Loucy (cell line): ENCODE results near the gene NDUFV3.
"Not testable (repeated sequence)": the region's sequence is repeated elsewhere in the genome, so short reads cannot be mapped to it uniquely, and the experiment has no call there.

Experiments
- H2AFZ ChIP-seq: fragments of 200-600 bp; sonication (generic); 2 replicates; pipeline ENCODE4 v1.6.0; 2016; ENCODE audit warnings: antibody characterized with exemption, mild to moderate bottlenecking, low read length, moderate library complexity
- H3F3A ChIP-seq: fragments of 200-600 bp; 2 replicates; pipeline ENCODE4 v1.6.0; 2016; ENCODE audit warnings: antibody characterized with exemption, low read depth, mild to moderate bottlenecking
- H3K27me3 ChIP-seq: fragments of 200-600 bp; sonication (generic); 2 replicates; pipeline ENCODE4 v1.6.1; 2014; ENCODE audit warnings: low read length, mild to moderate bottlenecking; ENCODE audit not compliant: insufficient read depth, poor library complexity, severe bottlenecking
- H3K36me3 ChIP-seq: fragments of 200-600 bp; sonication (generic); 2 replicates; pipeline ENCODE4 v1.6.1; 2016; ENCODE audit warnings: low read length; ENCODE audit not compliant: insufficient read depth
- H3K4me1 ChIP-seq: fragments of 200-600 bp; sonication (generic); 2 replicates; pipeline ENCODE4 v1.5.1; 2014; ENCODE audit warnings: low read length, mild to moderate bottlenecking; ENCODE audit not compliant: insufficient read depth, poor library complexity, severe bottlenecking
- H3K4me2 ChIP-seq: fragments of 200-600 bp; sonication (generic); 2 replicates; pipeline ENCODE4 v1.6.0; 2014; ENCODE audit warnings: antibody characterized with exemption, low read length, low read depth, mild to moderate bottlenecking; ENCODE audit not compliant: poor library complexity, severe bottlenecking
- H3K4me3 ChIP-seq: fragments of 200-600 bp; sonication (generic); 2 replicates; pipeline ENCODE4 v1.5.1; 2014; ENCODE audit warnings: low read length, mild to moderate bottlenecking, mixed read lengths; ENCODE audit not compliant: poor library complexity, severe bottlenecking
- H3K79me2 ChIP-seq: fragments of 200-600 bp; sonication (generic); 2 replicates; pipeline ENCODE4 v1.6.1; 2014; ENCODE audit warnings: low read length; ENCODE audit not compliant: insufficient read depth
- H3K9ac ChIP-seq: fragments of 200-600 bp; sonication (generic); 2 replicates; pipeline ENCODE4 v1.6.0; 2014; ENCODE audit warnings: mild to moderate bottlenecking, low read depth, low read length, moderate library complexity; ENCODE audit not compliant: poor library complexity, severe bottlenecking
- H3K9me2 ChIP-seq: fragments of 200-600 bp; sonication (generic); replicated peaks from 2 replicates; pipeline ENCODE4 v1.6.1; 2016; ENCODE audit warnings: low read depth, low read length, mixed read lengths
- H3K9me3 ChIP-seq: fragments of 200-600 bp; sonication (generic); 2 replicates; pipeline ENCODE4 v1.6.1; 2014; ENCODE audit warnings: mild to moderate bottlenecking, antibody characterized with exemption, low read length, low read depth; ENCODE audit not compliant: insufficient read depth
- H4K20me1 ChIP-seq: fragments of 200-600 bp; sonication (generic); 2 replicates; pipeline ENCODE4 v1.6.0; 2014; ENCODE audit warnings: antibody characterized with exemption, low read length, mild to moderate bottlenecking; ENCODE audit not compliant: insufficient read depth, poor library complexity, severe bottlenecking
- CTCF ChIP-seq: fragments of 200-600 bp; sonication (generic); conservative IDR thresholded peaks from 2 replicates; pipeline ENCODE4 v1.5.1; 2014; ENCODE audit warnings: mild to moderate bottlenecking, antibody characterized with exemption, low read length
- EZH2phosphoT487 ChIP-seq: fragments of 200-600 bp; IDR thresholded peaks from 2 replicates; pipeline ENCODE4 v1.6.1; 2018; ENCODE audit warnings: antibody characterized with exemption, mild to moderate bottlenecking, moderate library complexity, borderline replicate concordance

Gene NDUFV3

GRCh38 chr21:42923553-42924432, 30.7 kb downstream of the NDUFV3 start:
- Histone ChIP-seq H3K79me2 (no peaks in the 10 kb centered on the region; the same call in 1 of the 2 replicates), H3K4me1 (peaks cover 23% of the 10 kb centered on the region), H3K36me3 (no peaks in the 10 kb centered on the region), H3K4me2 (peak overlapping the region; percentile 72), H3K9me2 (no peaks in the 10 kb centered on the region), H3K27me3 (no peaks in the 10 kb centered on the region), H4K20me1 (no peaks in the 10 kb centered on the region), H3K9ac (peak overlapping the region; percentile 72), H2AFZ (peak overlapping the region; percentile 66), H3K4me3 (peak overlapping the region; percentile 64), H3K9me3 (no peaks in the 10 kb centered on the region), H3F3A (no peaks in the 10 kb centered on the region)
- TF ChIP-seq CTCF (peak; percentile 85), EZH2phosphoT487 (no peak)

- peak overlapping the region; percentile 64 for H3K4me3 ChIP-seq
- peak overlapping the region; percentile 72 for H3K4me2 ChIP-seq
These were observed 31.3 kb downstream of the NDUFV3 start for GRCh38 chr21:42924433-42924751.

GRCh38 chr21:42925114-42925926, 32.2 kb downstream of the NDUFV3 start, which contains the start of gene ERVH48-1:
Gene ERVH48-1, minus strand, starts transcription at chr21:42925630. Its CDS starts 6,624 bp downstream, at chr21:42919006.
- H2AFZ ChIP-seq = peak within 1 kb of the TSS; percentile 47; the same call in 1 of the 2 replicates

More at GRCh38 chr21:42924433-42924751, 31.3 kb downstream of the NDUFV3 start:
- H3K9ac ChIP-seq = peak overlapping the region; percentile 72
- H2AFZ ChIP-seq = peak overlapping the region; percentile 47
- no peaks in the 10 kb centered on the region for H3K27me3 ChIP-seq
- no peaks in the 10 kb centered on the region for H3K36me3 ChIP-seq
- H3F3A ChIP-seq = no peaks in the 10 kb centered on the region
- TF ChIP-seq CTCF (no peak), EZH2phosphoT487 (no peak)
- H3K79me2 ChIP-seq = no peaks in the 10 kb centered on the region; the same call in 1 of the 2 replicates
- no peaks in the 10 kb centered on the region for H3K9me3 ChIP-seq
- no peaks in the 10 kb centered on the region for H3K9me2 ChIP-seq
- H3K4me1 ChIP-seq = peaks cover 23% of the 10 kb centered on the region
- no peaks in the 10 kb centered on the region for H4K20me1 ChIP-seq

GRCh38 chr21:42927474-42928200, 34.5 kb downstream of the NDUFV3 start:
- H3K9ac ChIP-seq, H3K9me2 ChIP-seq, H3K4me3 ChIP-seq, H3F3A ChIP-seq, H4K20me1 ChIP-seq, H3K4me2 ChIP-seq, H2AFZ ChIP-seq, H3K36me3 ChIP-seq, H3K9me3 ChIP-seq, H3K27me3 ChIP-seq, H3K79me2 ChIP-seq: not testable (repeated sequence)
- peaks cover 23% of the 10 kb centered on the region for H3K4me1 ChIP-seq

More at GRCh38 chr21:42925114-42925926, 32.2 kb downstream of the NDUFV3 start, which contains the start of gene ERVH48-1:
- no peaks in the 10 kb centered on the region for H3F3A ChIP-seq
- H3K36me3 ChIP-seq = no peaks in the 10 kb centered on the region
- peak within 1 kb of the TSS; percentile 72 for H3K9ac ChIP-seq
- no peaks in the 10 kb centered on the region for H3K9me3 ChIP-seq
- H3K4me1 ChIP-seq = peaks cover 23% of the 10 kb centered on the region
- H3K79me2 ChIP-seq = no peaks in the 10 kb centered on the region; the same call in 1 of the 2 replicates
- no peaks in the 10 kb centered on the region for H3K9me2 ChIP-seq
- H4K20me1 ChIP-seq = no peaks in the 10 kb centered on the region
- no peaks in the 10 kb centered on the region for H3K27me3 ChIP-seq
- H3K4me2 ChIP-seq = peak within 1 kb of the TSS; percentile 72
- TF ChIP-seq EZH2phosphoT487 (no peak), CTCF (no peak)
- peak within 1 kb of the TSS; percentile 64 for H3K4me3 ChIP-seq
